GM21529 (cell line): ENCODE measurements around the gene PPRC1.

Experiments
- ATAC-seq: cut with Tn5 transposase; IDR thresholded peaks from one replicate; pipeline ENCODE4 v1.9.1; 2021; ENCODE audit not compliant: unreplicated experiment

PPRC1 gene

GRCh38 chr10:102147561-102147960 lies 14.7 kb downstream of the PPRC1 start:
- ATAC-seq: no peak

- ATAC-seq: no peak
These were observed 15.4 kb downstream of the PPRC1 start for GRCh38 chr10:102148275-102148674.

GRCh38 chr10:102150970-102151773 lies 18.3 kb downstream of the PPRC1 start:
- no peak for ATAC-seq

DNA sequence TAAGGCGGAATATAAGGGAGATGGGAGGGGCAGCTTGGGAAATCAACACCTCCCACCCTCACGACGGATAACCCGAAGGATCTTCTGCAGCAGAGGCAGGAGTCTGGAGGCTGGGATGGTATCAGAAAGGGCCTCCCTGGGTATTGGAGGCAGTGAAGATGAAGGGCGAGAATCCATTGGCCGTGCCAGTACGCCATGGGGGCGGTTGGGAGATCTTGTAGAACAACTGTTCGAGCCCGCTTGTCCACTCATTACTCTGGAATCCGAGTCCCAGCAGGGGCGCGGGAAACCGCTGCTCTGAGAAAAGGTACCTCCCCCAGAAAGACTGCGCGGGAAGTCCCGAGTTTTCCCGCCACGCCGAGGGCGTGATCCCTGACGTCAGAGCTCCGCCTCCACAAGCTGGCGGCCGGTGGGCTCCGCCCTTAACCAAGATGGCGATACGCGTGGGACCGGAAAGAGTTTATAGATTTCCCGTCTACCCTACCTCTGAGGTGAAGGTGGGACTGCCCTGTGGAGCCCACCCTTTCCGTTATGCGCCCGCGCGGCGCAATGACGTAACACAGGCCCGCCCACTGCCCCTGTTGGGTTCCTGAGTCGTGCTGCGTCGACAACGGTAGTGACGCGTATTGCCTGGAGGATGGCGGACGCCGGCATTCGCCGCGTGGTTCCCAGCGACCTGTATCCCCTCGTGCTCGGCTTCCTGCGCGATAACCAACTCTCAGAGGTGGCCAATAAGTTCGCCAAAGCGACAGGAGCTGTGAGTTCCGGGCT lies 19.1 kb downstream of the PPRC1 start, which contains the start of gene NOLC1:
NOLC1 (plus strand) TSS at position 616 of the 771 bp plus-strand sequence; CDS start at position 638, 22 bp downstream.
- peak; percentile 95 for ATAC-seq

DNA sequence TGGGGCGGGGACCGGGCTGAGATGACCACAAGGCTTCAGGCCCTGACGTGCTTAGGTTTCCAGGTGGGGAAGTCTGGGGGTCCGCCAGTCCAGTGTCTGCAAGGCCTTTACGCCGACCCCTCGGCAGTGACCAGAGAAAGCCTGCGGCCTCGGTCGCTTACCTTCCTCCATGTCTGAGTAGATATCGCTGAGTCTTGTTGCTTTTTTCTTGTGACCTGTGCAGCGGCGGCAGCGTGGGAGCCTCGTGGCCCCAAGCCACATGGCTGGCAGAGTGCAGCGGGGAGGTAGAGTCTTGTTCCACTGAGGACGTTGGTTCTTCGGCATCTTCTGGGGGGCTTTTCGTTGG lies 19.7 kb downstream of the PPRC1 start:
- peak; percentile 14 for ATAC-seq

DNA sequence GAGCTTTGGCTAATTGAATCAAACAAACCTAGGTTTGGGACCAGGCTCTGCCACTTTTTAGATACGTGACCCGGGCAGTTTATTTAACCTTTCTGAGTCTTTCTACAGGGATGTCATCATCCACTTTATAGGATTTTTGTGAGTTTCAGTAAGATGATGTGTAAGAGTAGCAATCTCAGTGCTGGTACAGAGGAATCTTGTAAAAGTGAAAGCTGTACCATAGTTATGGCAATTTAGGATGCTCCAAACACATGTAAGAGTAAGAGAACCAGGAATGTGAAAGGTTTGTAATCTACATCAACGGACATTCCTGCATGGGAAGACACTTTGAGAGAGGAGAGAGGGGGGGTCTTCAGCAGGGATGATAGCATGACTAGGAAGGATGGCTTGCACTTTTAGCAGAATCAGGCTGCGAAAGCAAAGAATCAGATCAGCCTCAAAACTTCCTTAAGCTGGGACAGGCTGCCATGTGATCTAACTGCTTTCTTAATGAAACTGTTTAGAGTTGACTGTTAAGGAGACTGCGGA lies 20.3 kb downstream of the PPRC1 start:
- ATAC-seq: no peak

DNA sequence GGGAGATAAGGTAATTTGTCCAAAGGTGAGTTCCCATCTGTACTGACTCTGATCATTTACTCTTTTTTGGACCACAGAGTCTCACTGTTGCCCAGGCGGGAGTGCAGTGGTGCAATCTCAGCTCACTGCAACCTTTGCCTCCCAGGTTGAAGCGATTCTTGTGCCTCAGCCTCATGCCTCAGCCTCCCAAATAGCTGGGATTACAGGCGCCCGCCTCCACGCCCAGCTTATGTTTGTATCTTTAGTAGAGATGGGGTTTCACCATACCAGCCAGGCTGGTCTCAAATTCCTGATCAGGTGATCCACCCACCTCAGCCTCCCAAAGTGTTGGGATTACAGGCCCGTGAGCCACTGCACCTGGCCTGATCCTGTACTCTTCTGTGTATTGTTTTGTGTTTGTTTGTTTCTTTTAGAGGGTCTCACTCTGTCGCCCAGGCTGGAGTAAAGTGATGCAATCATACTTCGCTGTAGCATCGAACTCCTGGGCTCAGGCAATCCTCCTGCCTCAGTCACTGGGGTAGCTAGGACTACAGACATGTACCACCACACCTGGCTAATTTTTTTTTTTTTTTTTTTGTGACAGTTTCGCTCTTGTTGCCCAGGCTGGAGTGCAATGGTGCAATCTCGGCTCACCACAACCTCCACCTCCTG lies 21.8 kb downstream of the PPRC1 start:
- ATAC-seq: no peak

DNA sequence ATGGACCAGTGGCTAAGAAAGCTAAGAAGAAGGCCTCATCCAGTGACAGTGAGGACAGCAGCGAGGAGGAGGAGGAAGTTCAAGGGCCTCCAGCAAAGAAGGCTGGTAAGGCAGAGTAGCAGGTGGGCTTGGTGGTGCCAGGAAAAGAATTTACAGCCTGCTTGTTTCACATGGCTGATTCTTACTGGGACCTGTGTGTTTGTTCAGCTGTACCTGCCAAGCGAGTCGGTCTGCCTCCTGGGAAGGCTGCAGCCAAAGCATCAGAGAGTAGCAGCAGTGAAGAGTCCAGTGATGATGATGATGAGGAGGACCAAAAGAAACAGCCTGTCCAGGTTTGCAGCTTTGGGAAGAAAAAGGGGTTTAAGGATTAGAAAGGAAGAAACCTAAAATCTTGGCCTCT lies 24.4 kb downstream of the PPRC1 start:
- ATAC-seq: no peak

DNA sequence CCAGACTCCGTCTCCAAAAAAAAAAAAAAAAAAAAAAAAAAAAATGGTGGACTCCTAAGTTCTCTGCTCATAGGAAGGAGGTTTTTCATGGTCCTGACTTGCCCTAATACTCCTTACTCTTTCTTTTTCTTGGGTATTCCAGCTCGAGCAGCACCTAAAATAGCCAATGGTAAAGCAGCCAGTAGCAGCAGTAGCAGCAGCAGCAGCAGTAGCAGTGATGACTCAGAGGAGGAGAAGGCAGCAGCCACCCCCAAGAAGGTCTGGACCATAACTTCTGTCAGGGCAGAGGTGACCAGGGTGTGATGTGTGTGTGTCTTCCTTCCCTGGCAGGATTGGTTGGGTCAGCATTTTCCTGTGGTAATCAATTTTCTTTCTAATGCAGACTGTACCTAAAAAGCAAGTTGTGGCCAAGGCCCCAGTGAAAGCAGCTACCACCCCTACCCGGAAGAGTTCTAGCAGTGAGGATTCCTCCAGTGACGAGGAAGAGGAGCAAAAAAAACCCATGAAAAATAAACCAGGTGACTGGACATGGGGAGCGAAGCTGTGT lies 26.3 kb downstream of the PPRC1 start:
- no peak for ATAC-seq

DNA sequence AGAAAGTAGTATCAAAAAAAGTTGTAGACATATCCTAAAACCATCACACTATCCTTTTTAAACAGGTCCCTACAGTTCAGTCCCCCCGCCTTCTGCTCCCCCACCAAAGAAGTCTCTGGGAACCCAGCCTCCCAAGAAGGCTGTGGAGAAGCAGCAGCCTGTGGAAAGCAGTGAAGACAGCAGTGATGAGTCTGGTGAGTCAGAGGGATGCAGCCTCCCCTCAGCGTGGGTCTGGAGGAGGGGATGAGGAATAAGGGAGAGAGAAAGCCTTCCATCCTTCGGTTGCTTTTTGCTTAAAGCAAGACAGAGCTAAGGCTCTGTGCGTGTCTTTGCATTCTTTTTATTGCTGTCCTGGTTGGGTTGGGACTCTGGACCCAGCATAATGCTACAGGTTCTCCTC lies 27.0 kb downstream of the PPRC1 start:
- no peak for ATAC-seq

- no peak for ATAC-seq
These were observed 30.6 kb downstream of the PPRC1 start for GRCh38 chr10:102163342-102163989.

- ATAC-seq: no peak
These were observed 35.0 kb downstream of the PPRC1 start for GRCh38 chr10:102167861-102168260.

DNA sequence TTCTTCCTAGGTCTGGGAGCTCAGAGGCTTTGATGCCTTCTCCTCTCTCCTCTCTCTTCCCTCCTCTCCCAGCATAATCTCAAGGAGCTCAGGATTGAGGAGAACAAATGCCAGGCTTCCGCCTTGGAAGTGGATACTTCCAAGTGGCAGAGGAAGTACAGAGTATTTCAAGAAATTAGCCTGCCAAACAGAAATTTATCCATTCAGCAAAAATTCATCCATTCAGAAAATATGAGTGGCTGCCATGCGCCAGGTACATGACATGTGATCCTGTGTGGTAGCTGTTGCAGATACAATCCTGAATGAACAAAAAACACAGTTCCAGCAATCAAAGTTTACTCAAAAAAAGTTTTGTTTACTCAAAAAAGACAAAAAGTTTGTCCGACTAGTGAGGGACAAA lies 37.8 kb downstream of the PPRC1 start:
- no peak for ATAC-seq

- no peak for ATAC-seq
These were observed 39.4 kb downstream of the PPRC1 start for GRCh38 chr10:102172288-102172687.

DNA sequence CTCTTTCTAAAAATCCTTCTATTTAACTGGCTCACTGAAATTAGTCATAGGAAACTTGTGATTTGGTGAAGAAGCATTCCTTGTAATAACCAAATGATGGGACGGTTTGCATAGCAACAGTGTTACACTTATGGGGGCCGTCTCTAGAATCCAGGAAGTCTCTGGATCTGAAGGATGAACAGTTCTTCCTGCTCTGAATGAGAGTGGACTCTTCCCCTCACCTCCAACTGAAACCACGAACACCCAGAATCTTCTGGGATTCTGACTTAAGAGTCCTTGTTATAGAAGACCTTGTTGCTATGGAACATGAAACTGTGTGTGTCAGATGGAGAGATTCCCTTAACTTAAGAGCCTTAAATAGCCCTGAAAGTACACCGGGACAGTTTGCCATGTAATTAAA lies 42.6 kb downstream of the PPRC1 start:
- no peak for ATAC-seq

- no peak for ATAC-seq
These were observed 51.8 kb downstream of the PPRC1 start for GRCh38 chr10:102184606-102185005.

DNA sequence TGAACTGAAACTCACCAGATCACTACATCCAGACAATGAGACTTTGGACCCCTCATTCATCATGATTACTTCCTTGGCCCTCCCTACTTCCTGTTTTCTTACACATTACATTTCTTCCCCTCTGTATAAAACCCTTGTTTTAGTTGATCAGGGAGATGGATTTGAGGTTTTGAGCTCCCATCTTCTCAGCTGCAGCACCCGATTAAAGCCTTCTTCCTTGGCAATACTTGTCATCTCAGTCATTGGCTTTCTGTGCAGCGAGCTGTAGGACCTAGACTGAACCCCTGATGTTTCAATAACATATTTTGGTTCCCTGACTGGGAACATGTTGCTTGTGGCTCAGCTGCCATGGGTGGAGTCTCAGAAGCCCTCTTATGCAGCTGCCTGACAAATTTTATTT lies 52.4 kb downstream of the PPRC1 start:
- ATAC-seq: no peak

GRCh38 chr10:102185811-102186527 lies 53.1 kb downstream of the PPRC1 start:
- ATAC-seq: no peak

GRCh38 chr10:102188298-102188940 lies 55.6 kb downstream of the PPRC1 start:
- ATAC-seq: no peak
